ENCODE measurements around the gene EMID1.

The EMID1 gene

DNA sequence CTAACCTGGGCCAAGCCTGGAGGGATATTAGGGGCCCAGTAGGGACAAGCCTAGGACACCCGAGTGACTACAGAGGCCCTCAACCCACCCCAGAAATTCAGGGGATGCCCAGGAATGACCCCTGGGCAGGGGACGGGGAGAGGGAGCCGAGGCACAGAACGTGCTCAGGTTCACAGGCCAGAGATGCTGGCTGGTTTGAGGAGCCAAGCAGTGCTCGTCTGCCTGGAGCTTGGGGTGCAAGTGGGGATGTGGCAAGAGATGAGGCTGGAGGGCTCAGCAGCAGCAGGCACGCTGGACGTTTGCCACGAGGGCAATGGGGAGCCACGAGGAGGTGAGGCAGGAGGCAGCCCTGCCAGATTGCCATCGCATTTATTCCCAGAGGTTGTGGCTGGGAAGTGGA is 34.0 kb upstream of the EMID1 start:
- Histone ChIP-seq H2AFZ (ENCODE audit: low read depth, low read length) (no peak overlapping the region), H3K27ac (ENCODE audit: low read length) (no peak overlapping the region), H4K20me1 (ENCODE audit: insufficient read depth, low read length) (no peaks in the 10 kb centered on the region), H3K9ac (ENCODE audit: low read depth, low read length) (no peak overlapping the region), H3K27me3 (ENCODE audit: insufficient read depth, low read length, poor library complexity) (no peaks in the 10 kb centered on the region), H3K4me2 (ENCODE audit: insufficient read depth, low read length) (no peak overlapping the region), H3K4me3 (ENCODE audit: low read depth in 1 of 2, low read length in 2 of 2) (no peak overlapping the region), H3K4me1 (ENCODE audit: insufficient read depth, low read length) (peaks cover 27% of the 10 kb centered on the region), H3K9me3 (ENCODE audit: insufficient read depth, low read length, severe bottlenecking) (peaks cover 12% of the 10 kb centered on the region), H3K36me3 (ENCODE audit: insufficient read depth, low read length) (no peaks in the 10 kb centered on the region), H3K79me2 (ENCODE audit: insufficient read depth, low read length) (no peaks in the 10 kb centered on the region)
- TF ChIP-seq, protein P1, sequence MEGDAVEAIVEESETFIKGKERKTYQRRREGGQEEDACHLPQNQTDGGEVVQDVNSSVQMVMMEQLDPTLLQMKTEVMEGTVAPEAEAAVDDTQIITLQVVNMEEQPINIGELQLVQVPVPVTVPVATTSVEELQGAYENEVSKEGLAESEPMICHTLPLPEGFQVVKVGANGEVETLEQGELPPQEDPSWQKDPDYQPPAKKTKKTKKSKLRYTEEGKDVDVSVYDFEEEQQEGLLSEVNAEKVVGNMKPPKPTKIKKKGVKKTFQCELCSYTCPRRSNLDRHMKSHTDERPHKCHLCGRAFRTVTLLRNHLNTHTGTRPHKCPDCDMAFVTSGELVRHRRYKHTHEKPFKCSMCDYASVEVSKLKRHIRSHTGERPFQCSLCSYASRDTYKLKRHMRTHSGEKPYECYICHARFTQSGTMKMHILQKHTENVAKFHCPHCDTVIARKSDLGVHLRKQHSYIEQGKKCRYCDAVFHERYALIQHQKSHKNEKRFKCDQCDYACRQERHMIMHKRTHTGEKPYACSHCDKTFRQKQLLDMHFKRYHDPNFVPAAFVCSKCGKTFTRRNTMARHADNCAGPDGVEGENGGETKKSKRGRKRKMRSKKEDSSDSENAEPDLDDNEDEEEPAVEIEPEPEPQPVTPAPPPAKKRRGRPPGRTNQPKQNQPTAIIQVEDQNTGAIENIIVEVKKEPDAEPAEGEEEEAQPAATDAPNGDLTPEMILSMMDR (IDR thresholded peaks at IDR 0.05; ENCODE audit: borderline replicate concordance, extremely low read depth, low read length, poor library complexity, severe bottlenecking), result no peak
- TF ChIP-seq EZH2 (IDR thresholded peaks at IDR 0.05; ENCODE audit: borderline replicate concordance, low read depth, low read length, severe bottlenecking), result no peak
- ATAC-seq (ENCODE audit: insufficient read depth, low read depth) (no peak), DNase-seq (no peak)

DNA sequence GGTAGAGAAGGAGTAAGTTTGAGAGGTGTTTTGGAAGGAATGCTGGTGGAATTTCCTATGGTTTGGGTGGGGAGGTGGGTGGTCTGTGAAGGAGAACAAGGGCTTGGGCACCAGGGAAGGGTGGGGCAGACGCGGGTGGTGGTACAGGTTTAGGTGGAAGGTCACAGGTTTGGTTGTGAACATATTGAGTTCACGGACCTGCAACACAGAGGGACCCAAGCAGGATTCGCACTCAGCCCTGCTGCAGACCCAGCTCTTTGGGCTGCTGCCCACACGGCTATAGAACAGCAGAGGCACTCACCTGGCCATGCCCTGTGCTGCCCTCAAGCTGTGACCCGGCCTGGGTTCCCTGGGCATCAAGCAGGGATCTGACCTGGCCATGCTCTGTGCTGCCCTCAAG is 33.5 kb upstream of the EMID1 start:
- no peak overlapping the region for H3K9ac ChIP-seq (ENCODE audit: low read depth, low read length)
- DNase-seq (no peak), ATAC-seq (ENCODE audit: insufficient read depth, low read depth) (no peak)
- no peaks in the 10 kb centered on the region for H3K36me3 ChIP-seq (ENCODE audit: insufficient read depth, low read length)
- H3K27me3 ChIP-seq (ENCODE audit: insufficient read depth, low read length, poor library complexity), result no peaks in the 10 kb centered on the region
- no peak overlapping the region for H3K4me2 ChIP-seq (ENCODE audit: insufficient read depth, low read length)
- TF ChIP-seq, protein P1 (IDR thresholded peaks at IDR 0.05; ENCODE audit: borderline replicate concordance, extremely low read depth, low read length, poor library complexity, severe bottlenecking), result no peak
- no peak overlapping the region for H3K4me3 ChIP-seq (ENCODE audit: low read depth in 1 of 2, low read length in 2 of 2)
- peaks cover 22% of the 10 kb centered on the region for H3K4me1 ChIP-seq (ENCODE audit: insufficient read depth, low read length)
- peak overlapping the region; percentile 2; the same call in 1 of the 2 replicates for H3K27ac ChIP-seq (ENCODE audit: low read length)
- no peak overlapping the region for H2AFZ ChIP-seq (ENCODE audit: low read depth, low read length)
- no peaks in the 10 kb centered on the region for H3K79me2 ChIP-seq (ENCODE audit: insufficient read depth, low read length)
- H4K20me1 ChIP-seq (ENCODE audit: insufficient read depth, low read length), result no peaks in the 10 kb centered on the region
- H3K9me3 ChIP-seq (ENCODE audit: insufficient read depth, low read length, severe bottlenecking), result peaks cover 12% of the 10 kb centered on the region

DNA sequence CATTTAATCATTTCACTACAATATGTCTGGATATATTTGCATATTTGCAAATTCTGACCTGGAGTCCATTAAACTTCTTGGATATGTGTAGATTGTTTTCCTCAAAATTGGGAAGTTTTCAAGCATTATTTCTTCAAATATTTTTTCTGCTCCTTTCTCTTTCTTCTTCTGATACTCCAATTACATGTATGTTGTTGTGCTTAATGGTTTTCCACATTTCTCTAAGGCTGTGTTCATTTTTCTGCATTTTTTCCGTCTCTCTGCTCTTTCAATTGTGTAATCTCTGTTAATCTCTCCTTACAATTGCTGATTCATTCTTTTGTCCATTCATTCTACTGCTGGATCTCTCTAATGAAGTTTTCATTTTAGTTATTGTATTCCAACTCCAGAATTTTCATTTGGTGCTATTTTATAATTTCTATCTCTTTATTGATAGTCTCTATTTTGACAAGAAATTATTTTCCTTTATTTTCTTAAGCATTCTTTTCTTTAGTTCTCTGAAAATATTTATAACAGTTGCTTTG is 30.3 kb upstream of the EMID1 start:
- Histone ChIP-seq H3K4me2 (ENCODE audit: insufficient read depth, low read length) (no peak overlapping the region), H4K20me1 (ENCODE audit: insufficient read depth, low read length) (no peaks in the 10 kb centered on the region), H3K27ac (ENCODE audit: low read length) (no peak overlapping the region), H3K4me3 (ENCODE audit: low read depth in 1 of 2, low read length in 2 of 2) (no peak overlapping the region), H3K4me1 (ENCODE audit: insufficient read depth, low read length) (no peaks in the 10 kb centered on the region), H2AFZ (ENCODE audit: low read depth, low read length) (no peak overlapping the region), H3K9me3 (ENCODE audit: insufficient read depth, low read length, severe bottlenecking) (peaks cover 12% of the 10 kb centered on the region), H3K79me2 (ENCODE audit: insufficient read depth, low read length) (no peaks in the 10 kb centered on the region), H3K9ac (ENCODE audit: low read depth, low read length) (no peak overlapping the region), H3K36me3 (ENCODE audit: insufficient read depth, low read length) (peaks cover 6% of the 10 kb centered on the region; the same call in 1 of the 2 replicates), H3K27me3 (ENCODE audit: insufficient read depth, low read length, poor library complexity) (no peaks in the 10 kb centered on the region)
- TF ChIP-seq, protein P1 (IDR thresholded peaks at IDR 0.05; ENCODE audit: borderline replicate concordance, extremely low read depth, low read length, poor library complexity, severe bottlenecking), result no peak
- no peak for TF ChIP-seq EZH2 (IDR thresholded peaks at IDR 0.05; ENCODE audit: borderline replicate concordance, low read depth, low read length, severe bottlenecking)
- ATAC-seq (ENCODE audit: insufficient read depth, low read depth) (no peak), DNase-seq (no peak)

Data from DND-41 (cell line).